Measurements from ENCODE around the gene SLC25A21.
"Not testable (repeated sequence)": the region's sequence is repeated elsewhere in the genome, so short reads cannot be mapped to it uniquely, and the experiment has no call there.

SLC25A21 gene

GRCh38 chr14:36935976-36936678, 236.3 kb downstream of the SLC25A21 start:
- no peak for DNase-seq

- no peak for DNase-seq
These were observed 238.1 kb downstream of the SLC25A21 start for GRCh38 chr14:36934304-36934703.

GRCh38 chr14:36931791-36932190, 240.6 kb downstream of the SLC25A21 start:
- no peak for DNase-seq

DNA sequence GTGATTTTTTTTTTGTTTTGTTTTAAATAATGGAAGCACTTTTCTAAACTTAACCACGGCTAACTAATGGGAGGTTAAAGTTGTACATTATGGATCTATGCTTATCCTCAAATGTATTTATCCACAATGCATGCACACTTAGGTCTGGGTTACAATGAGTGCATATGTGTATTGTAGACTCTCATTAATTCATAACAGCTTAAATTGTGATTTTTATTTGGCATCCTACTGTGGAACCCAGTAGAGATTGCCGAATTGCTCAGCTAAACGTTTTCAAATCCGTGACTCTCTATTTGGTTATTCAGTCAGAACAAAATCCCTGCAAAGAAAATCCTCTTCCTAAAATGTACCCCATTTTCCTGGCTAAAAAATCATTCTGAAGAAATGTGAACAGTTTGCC, 244.0 kb downstream of the SLC25A21 start:
- no peak for DNase-seq

GRCh38 chr14:36925094-36925493, 247.3 kb downstream of the SLC25A21 start:
- DNase-seq: no peak

DNA sequence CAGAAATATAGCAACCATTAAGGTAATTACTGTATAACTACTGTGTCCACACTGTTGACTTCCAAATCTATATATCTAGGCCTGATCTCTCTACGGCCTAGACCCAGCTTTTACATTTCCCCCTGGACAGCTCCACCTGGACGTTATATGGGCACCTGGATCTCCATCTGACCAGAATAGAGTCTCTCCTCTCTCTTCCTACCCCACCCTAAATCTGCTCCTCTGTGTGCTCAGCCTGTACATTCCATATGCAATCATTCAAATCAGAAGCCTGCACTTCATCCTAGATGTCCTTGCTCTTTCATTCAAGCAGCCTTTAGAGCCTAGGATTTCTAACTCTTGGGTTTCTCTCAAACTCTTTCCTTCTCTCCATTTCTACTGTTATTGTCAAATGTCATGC, 255.7 kb downstream of the SLC25A21 start:
- DNase-seq: no peak

DNA sequence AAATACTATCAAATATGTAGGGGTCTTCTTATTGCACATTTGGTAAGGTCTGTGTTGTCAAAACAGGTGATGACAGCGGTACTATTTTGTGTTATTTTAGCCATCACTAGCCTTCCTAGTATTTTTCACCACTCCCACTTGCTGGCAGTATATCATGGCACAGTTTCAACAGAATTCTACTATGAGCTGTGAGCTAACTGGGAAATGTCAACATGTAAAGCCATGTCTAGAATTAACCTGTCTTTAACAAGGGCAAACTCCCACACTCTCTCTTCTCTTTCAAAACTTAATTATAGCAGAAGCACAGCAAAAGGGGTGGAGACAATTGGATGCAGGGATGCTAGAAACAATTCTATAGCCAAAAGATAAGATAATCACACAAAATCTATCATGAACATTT, 257.3 kb downstream of the SLC25A21 start:
- no peak for DNase-seq

- no peak for DNase-seq
These were observed 261.8 kb downstream of the SLC25A21 start for GRCh38 chr14:36910578-36910977.

DNA sequence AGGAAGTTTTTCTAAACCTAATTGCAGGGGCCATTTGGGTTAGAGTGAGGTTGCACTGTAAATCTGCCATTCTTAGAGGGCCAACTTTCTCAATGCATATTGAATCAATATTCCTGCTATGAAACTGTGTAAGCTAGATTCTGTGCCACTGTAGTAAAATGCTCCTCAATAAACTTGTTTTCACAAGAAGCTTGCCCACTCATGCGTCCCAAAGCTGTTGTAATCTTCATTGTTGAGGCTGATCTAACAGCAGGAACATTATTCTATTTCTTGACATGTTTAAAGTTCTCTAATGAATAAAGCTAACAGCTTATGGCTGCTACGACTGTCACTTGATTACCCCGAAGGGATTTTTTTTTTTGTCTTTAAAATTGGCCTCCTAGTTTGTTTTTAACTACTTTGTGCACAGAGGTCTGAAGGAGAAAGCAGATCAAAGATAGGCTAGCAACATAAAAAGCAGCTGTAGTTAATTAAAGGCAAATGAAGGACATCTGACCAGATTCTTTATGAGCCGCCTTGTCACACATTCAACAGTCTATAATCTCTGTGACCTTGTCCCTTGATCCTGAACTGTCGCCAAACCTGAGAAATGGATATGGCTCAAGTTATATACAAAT, 267.0 kb downstream of the SLC25A21 start:
- DNase-seq: no peak

- no peak for DNase-seq
These were observed 270.5 kb downstream of the SLC25A21 start for GRCh38 chr14:36901861-36902260.

DNA sequence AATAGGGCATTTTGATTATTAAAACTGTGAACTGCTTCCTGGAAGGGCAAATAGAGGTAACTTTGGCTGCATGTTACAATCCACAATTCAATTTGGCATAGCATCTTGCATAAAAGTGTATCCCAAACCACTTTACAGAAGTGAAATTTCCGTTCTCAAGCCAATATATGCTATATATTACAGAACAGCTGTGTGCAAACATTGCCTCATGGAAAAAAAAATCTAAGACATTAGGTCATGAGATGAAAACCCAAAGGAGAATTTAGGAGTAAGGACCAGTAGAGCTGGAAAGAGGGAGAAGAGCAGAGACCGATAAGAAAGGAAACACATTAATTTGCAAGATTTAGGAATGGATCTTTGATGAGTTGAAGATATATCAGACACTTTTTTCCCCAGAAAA, 271.6 kb downstream of the SLC25A21 start:
- no peak for DNase-seq

DNA sequence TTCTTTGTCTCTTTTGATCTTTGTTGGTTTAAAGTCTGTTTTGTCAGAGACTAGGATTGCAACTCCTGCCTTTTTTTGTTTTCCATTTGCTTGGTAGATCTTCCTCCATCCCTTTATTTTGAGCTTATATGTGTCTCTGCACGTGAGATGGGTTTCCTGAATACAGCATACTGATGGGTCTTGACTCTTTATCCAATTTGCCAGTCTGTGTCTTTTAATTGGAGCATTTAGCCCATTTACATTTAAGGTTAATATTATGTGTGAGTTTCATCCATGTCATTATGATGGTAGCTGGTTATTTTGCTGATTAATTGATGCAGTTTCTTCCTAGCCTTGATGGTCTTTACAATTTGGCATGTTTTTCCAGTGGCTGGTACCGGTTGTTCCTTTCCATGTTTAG, 276.1 kb downstream of the SLC25A21 start:
- not testable (repeated sequence) for DNase-seq

DNA sequence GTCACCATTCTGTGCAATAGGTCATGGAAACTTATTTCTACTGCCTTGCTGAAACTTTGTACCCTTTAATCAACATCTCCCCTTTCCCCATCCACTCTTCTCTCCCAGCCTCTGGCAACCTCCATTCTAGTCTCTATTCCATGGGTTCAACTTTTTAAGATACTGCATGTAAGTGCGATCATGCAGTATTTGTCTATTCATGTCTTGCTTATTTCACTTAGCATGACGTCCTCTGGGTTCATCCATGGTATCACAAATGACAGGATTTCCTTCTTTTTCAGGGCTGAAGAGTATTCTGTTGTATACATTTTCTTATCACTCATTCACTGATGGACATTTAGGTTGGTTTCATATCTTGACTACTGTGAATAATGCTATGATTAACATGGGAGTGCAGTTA, 288.4 kb downstream of the SLC25A21 start:
- no peak for DNase-seq

DNA sequence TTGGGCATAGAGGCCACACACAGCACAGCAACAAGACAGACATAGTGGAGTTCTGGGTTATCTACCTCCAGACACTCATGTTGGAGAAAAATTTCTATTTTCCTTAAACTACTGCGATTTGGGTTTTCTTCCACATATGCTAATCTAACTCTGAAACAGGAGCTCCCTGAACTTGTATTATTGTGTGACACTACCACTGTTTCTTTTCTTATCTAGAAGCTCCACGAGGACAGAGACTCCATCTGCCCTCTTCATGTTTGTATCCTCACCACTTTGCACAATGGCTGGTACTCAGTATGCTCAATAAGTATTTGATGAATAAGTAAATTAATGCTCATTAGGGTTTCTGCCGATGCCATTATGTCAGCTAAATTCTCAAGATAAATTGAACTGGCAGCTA, 292.1 kb downstream of the SLC25A21 start:
- no peak for DNase-seq

DNA sequence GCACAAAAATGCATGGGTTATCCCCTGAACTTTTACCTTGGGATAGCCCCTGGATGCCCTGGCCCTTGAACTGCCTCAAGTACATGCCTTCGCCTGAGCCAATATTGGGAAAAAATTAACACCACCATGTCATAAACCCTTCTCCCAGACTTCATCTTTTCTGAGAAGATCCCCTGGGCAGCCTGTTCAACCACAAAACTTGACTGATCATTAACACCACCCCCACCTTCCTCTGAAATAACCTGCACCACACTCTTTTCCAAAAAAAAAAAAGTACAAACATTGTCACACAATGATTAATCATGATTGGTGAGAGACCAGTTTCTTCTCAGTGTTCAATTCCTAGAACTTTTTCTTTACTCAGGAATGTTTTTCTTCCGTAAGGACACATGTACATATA, 292.8 kb downstream of the SLC25A21 start:
- DNase-seq: no peak

- DNase-seq: no peak
These were observed 297.8 kb downstream of the SLC25A21 start for GRCh38 chr14:36874396-36875138.

GRCh38 chr14:36870776-36871175, 301.6 kb downstream of the SLC25A21 start:
- no peak for DNase-seq

GRCh38 chr14:36869125-36869524, 303.3 kb downstream of the SLC25A21 start:
- DNase-seq: no peak

GRCh38 chr14:36866867-36867266, 305.5 kb downstream of the SLC25A21 start:
- no peak for DNase-seq

GRCh38 chr14:36863271-36863670, 309.1 kb downstream of the SLC25A21 start:
- DNase-seq: no peak

GRCh38 chr14:36862237-36862636, 310.2 kb downstream of the SLC25A21 start:
- not testable (repeated sequence) for DNase-seq

DNA sequence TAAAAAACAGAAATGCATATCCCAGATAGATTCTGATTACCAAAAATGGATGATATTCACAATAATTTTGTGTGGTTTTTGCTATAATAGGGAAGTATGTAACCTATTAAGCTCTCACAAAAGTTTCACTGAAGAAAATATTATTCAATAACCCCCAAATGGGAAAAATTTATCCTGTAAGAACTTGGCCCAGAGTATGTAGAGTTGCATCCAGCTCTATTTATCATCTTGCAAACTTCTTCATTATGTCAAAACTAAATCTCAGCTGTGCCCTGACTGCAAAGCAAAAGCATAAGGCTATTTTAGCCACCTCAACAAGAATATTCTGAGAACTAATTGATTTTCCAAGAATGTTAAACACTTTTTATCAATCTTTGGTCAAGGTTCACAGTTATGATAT, 311.6 kb downstream of the SLC25A21 start:
- no peak for DNase-seq

- no peak for DNase-seq
These were observed 313.3 kb downstream of the SLC25A21 start for GRCh38 chr14:36859119-36859518.

- no peak for DNase-seq
These were observed 314.5 kb downstream of the SLC25A21 start for GRCh38 chr14:36857842-36858445.
